ENCODE measurements around the gene CSNK2A1. TPM values are rescaled to one million over a fixed set of nuclear protein-coding genes. Genes with fewer than 3 reads are reported as not detected.

The CSNK2A1 gene
- total RNA-seq, 1 donor from 2014 or later: 228 TPM

DNA sequence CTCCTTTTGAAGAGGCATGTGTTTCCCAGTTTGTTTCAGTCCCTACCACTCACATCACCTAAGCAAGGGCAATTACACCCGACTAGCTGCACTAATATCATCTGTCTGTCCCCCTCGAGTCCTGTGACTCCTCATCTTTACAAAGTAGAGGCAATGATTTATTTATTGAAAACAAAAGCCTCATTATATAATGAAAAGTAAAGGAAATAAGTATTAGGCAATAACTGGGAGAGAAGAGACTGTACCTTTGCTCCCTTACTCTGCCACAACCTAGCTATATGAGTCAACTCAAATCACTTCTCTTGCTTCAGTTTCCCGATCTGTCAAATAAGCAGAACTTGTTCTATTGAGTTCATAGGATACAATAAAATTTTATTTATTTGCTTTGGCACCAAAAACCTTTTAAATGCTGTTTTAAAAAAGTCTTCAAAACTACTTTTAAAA, 38.9 kb downstream of the CSNK2A1 start:
- Histone ChIP-seq H3K27me3 (ENCODE audit: control insufficient read depth, insufficient read depth, low read length) (no peaks in the 10 kb centered on the region), H3K4me3 (ENCODE audit: low read depth, low read length) (no peak overlapping the region), H3K36me3 (ENCODE audit: control insufficient read depth, insufficient read depth, low read length) (peaks cover 2% of the 10 kb centered on the region)
- DNase-seq (ENCODE audit: low read depth): no peak
- TF ChIP-seq, protein P1, sequence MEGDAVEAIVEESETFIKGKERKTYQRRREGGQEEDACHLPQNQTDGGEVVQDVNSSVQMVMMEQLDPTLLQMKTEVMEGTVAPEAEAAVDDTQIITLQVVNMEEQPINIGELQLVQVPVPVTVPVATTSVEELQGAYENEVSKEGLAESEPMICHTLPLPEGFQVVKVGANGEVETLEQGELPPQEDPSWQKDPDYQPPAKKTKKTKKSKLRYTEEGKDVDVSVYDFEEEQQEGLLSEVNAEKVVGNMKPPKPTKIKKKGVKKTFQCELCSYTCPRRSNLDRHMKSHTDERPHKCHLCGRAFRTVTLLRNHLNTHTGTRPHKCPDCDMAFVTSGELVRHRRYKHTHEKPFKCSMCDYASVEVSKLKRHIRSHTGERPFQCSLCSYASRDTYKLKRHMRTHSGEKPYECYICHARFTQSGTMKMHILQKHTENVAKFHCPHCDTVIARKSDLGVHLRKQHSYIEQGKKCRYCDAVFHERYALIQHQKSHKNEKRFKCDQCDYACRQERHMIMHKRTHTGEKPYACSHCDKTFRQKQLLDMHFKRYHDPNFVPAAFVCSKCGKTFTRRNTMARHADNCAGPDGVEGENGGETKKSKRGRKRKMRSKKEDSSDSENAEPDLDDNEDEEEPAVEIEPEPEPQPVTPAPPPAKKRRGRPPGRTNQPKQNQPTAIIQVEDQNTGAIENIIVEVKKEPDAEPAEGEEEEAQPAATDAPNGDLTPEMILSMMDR (IDR thresholded peaks at IDR 0.05; ENCODE audit: insufficient read depth, low read length, poor library complexity, severe bottlenecking): no peak

DNA sequence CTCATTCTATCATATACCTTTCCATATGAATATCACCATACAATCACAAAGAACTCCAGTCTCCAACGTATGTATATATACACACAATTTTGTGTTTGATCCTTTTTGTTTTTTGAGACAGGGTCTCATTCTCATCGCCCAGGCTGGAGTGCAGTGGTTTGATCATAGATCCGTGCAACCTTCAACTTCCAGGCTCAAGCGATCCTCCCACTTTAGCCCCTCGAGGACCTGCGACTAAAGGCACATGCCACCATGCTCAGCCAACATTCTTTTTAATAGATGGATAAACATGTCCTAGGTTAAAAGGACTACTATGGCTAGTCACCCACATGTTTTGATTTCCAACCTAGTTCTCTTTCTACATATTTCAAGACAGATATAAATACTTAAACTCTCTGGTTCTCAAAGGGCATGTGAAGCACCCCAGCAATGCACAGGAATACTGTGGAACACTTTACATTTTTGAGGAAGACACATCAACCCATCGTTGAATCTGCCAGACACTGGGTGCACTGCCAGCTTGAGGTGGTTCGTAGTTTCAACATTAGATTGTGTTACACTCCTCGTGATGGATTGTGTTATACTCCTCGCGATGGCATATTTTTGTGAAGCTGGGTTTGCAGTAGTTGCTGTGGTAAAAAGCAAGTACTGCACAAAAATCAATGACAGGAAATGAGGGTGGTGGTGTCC, 40.4 kb downstream of the CSNK2A1 start:
- no peaks in the 10 kb centered on the region for H3K27me3 ChIP-seq (ENCODE audit: control insufficient read depth, insufficient read depth, low read length)
- TF ChIP-seq, protein P1 (IDR thresholded peaks at IDR 0.05; ENCODE audit: insufficient read depth, low read length, poor library complexity, severe bottlenecking): no peak
- peaks cover 2% of the 10 kb centered on the region for H3K36me3 ChIP-seq (ENCODE audit: control insufficient read depth, insufficient read depth, low read length)
- DNase-seq (ENCODE audit: low read depth): no peak
- no peak overlapping the region for H3K4me3 ChIP-seq (ENCODE audit: low read depth, low read length)

- Histone ChIP-seq H3K4me3 (ENCODE audit: low read depth, low read length) (no peak overlapping the region), H3K36me3 (ENCODE audit: control insufficient read depth, insufficient read depth, low read length) (peaks cover 2% of the 10 kb centered on the region), H3K27me3 (ENCODE audit: control insufficient read depth, insufficient read depth, low read length) (no peaks in the 10 kb centered on the region)
- TF ChIP-seq, protein P1 (IDR thresholded peaks at IDR 0.05; ENCODE audit: insufficient read depth, low read length, poor library complexity, severe bottlenecking): no peak
- DNase-seq (ENCODE audit: low read depth): no peak
These were observed 45.6 kb downstream of the CSNK2A1 start for GRCh38 chr20:497979-498378.

DNA sequence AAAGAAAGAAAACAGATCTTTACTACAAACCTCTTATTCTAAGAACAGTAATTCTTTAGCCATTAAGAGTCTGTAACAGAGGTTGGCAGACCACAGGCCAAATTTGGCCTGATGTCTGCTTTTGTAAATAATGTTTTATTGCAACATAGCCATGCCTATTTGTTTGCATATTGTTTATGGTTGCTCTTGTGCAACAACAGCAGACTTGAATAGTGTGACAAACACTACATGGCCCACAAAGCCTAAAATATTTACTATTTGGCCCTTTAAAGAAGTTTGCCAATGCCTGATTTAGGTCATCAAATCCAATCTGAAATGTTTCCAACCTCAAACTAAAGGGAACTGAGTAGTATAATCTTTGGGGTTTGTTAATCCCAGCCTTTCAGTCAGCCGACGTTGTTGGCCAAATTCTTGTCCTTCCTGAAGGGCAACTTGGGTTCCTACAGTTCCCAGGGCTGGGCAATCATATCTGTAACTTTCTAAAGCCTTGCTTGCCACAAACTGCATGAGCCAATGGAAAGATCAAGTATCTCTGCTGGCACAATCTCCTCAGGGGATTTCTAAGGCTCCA, 47.4 kb downstream of the CSNK2A1 start:
- TF ChIP-seq, protein P1 (IDR thresholded peaks at IDR 0.05; ENCODE audit: insufficient read depth, low read length, poor library complexity, severe bottlenecking): no peak
- Histone ChIP-seq H3K27me3 (ENCODE audit: control insufficient read depth, insufficient read depth, low read length) (no peaks in the 10 kb centered on the region), H3K4me3 (ENCODE audit: low read depth, low read length) (no peak overlapping the region), H3K36me3 (ENCODE audit: control insufficient read depth, insufficient read depth, low read length) (peaks cover 2% of the 10 kb centered on the region)
- no peak for DNase-seq (ENCODE audit: low read depth)

GRCh38 chr20:492159-492558, 51.4 kb downstream of the CSNK2A1 start:
- no peak for DNase-seq (ENCODE audit: low read depth)

More at GRCh38 chr20:492159-492558, 51.4 kb downstream of the CSNK2A1 start:
- no peaks in the 10 kb centered on the region for H3K27me3 ChIP-seq (ENCODE audit: control insufficient read depth, insufficient read depth, low read length)
- peaks cover 2% of the 10 kb centered on the region for H3K36me3 ChIP-seq (ENCODE audit: control insufficient read depth, insufficient read depth, low read length)
- TF ChIP-seq, protein P1 (IDR thresholded peaks at IDR 0.05; ENCODE audit: insufficient read depth, low read length, poor library complexity, severe bottlenecking): no peak
- no peak overlapping the region for H3K4me3 ChIP-seq (ENCODE audit: low read depth, low read length)

All from kidney epithelial cell (primary cell).